ENCODE data around the gene GCHFR.

The GCHFR gene

DNA sequence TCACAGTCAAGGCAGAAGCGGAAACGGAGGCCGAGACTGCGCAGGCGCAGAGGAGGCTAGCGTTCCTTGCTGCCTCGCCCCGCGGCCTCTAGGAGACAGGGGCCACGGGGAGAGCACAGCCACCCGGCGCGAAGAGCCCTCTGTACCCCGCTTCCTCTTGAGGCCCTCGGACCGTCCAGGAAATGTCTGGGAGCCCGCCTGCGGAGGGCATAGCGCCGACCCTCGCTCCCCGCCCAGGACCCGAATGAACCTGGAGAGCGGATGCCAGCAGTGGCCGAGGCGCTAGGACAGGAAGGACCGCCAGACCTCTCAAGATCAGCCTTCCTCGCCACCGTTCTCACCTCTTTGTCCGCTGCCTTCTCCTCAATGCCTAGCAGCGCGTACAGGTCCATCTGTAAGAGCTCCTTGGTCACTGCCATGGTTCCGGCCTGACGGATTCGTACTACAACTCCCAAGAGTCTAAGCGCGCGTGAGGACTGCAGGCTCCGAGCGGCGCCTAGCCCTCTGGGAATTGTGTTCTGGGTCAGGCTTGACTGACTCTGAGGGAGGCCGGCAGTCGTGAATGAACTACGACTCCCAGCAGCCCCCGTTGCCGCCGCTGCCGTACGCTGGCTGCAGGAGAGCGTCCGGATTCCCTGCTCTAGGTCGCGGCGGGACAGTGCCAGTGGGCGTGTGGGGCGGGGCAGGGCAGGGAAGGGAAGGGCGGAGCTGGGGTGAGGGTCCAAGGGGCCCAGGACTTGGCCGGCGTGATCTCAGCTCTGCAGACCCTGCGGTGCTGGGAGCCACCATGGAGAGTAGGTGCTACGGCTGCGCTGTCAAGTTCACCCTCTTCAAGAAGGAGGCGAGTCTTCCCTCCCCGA, 43.4 kb downstream of the GCHFR start, which contains the start of the genes DNAJC17 and ZFYVE19:
TSS of gene DNAJC17 (minus strand) at position 446 of the 860 bp plus-strand sequence. CDS start at position 419, 27 bp downstream.
TSS of gene ZFYVE19 (plus strand) at position 62 of the 860 bp plus-strand sequence. CDS start at position 563, 501 bp downstream.
- Histone ChIP-seq H3K36me3 (ENCODE audit: control insufficient read depth, insufficient read depth, low read length) (peaks cover 3% of the 10 kb centered on the region), H3K9ac (ENCODE audit: low read depth, low read length) (peak within 1 kb of the TSS; percentile 83), H3K9me3 (ENCODE audit: control insufficient read depth, insufficient read depth, low read length) (no peaks in the 10 kb centered on the region), H3K27me3 (ENCODE audit: control insufficient read depth, insufficient read depth, low read length) (no peaks in the 10 kb centered on the region), H3K4me1 (ENCODE audit: control insufficient read depth, insufficient read depth, low read length) (no peaks in the 10 kb centered on the region), H3K4me3 (ENCODE audit: low read depth, low read length) (peak within 1 kb of the TSS; percentile 95)

DNA sequence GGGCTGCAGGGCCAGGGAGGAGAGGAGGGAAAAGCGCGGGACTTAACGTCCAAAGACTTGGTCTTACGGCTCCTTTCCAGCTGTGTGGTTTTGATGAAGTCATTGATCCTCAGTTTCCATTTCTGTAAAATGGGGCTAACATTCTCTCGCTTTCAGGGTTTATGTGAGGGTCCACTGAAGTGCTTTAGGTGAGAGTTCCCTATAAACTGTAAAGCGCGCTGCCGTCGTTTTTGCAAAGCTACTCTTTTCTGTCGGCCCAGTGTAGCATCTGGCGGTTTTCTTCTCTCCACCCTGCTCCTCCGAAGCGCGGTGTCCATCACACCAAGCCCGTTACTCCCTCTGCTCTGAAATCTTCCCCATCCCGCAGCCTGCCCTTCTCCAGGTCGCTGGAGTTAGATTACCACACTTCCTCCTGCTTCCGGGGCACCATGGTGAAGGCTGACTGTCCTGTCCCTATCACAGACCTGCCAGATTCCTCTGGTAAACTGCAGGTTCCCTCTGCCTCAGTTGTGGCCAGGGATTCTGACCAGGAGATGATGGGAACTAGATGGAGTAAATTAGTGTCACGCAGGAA, 44.1 kb downstream of the GCHFR start:
- Histone ChIP-seq H3K9ac (ENCODE audit: low read depth, low read length) (peak overlapping the region; percentile 4), H3K36me3 (ENCODE audit: control insufficient read depth, insufficient read depth, low read length) (peaks cover 8% of the 10 kb centered on the region), H3K9me3 (ENCODE audit: control insufficient read depth, insufficient read depth, low read length) (no peaks in the 10 kb centered on the region), H3K4me3 (ENCODE audit: low read depth, low read length) (peak overlapping the region; percentile 95), H3K4me1 (ENCODE audit: control insufficient read depth, insufficient read depth, low read length) (no peaks in the 10 kb centered on the region), H3K27me3 (ENCODE audit: control insufficient read depth, insufficient read depth, low read length) (no peaks in the 10 kb centered on the region)

DNA sequence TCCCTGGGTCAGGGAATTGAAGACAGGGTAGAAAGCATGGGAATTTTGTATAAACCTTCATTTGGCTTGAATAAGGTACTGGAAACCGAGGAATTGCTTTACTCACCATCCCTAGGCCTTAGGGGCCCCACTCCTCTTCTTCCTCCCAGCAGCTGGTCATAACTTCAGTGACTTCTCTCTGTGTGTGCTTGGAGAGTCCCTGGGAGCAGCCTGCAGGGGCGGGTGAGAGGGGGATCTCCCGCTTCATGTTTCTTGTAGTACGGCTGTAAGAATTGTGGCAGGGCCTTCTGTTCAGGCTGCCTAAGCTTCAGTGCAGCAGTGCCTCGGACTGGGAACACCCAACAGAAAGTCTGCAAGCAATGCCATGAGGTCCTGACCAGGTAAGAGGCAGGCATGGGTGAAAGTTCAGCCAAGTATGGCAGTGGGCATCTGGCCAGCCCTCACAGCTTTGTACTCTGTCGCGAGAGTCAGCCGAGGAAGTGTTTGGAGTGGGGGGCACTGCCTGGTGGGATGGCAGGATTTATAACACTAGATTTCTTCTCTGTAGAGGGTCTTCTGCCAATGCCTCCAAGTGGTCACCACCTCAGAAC, 45.1 kb downstream of the GCHFR start:
- Histone ChIP-seq H3K27me3 (ENCODE audit: control insufficient read depth, insufficient read depth, low read length) (no peaks in the 10 kb centered on the region), H3K9ac (ENCODE audit: low read depth, low read length) (no peak overlapping the region), H3K9me3 (ENCODE audit: control insufficient read depth, insufficient read depth, low read length) (no peaks in the 10 kb centered on the region), H3K4me3 (ENCODE audit: low read depth, low read length) (no peak overlapping the region), H3K4me1 (ENCODE audit: control insufficient read depth, insufficient read depth, low read length) (no peaks in the 10 kb centered on the region), H3K36me3 (ENCODE audit: control insufficient read depth, insufficient read depth, low read length) (peaks cover 10% of the 10 kb centered on the region)

DNA sequence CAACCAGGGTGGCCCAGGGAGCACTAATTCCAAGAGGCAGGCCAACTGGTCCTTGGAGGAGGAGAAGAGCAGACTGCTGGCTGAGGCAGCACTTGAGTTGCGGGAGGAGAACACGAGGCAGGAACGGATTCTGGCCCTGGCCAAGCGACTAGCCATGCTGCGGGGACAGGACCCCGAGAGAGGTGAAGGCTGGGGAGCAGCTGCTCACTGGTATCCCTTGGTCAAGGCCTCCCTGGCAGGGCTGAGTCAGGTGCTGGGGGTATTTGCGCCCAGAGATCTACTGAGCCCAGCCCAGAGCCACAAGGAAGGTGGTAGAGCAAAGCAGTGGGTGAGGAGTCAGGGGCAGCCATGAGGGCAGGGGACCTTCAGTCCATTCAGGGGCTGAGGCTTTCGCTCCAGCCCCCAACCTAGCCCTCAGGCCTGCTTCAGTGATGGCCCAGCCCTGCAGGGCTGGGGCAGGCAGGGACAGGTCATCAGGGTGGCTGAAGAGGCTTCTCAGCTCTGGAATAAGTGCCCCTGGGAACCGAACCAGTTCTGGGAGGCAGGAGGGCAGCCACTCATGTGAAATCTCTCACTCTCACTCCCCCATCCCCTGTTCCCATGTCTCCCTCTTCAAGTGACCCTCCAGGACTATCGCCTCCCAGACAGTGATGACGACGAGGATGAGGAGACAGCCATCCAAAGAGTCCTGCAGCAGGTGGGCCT, 49.0 kb downstream of the GCHFR start:
- Histone ChIP-seq H3K9ac (ENCODE audit: low read depth, low read length) (no peak overlapping the region), H3K36me3 (ENCODE audit: control insufficient read depth, insufficient read depth, low read length) (peaks cover 16% of the 10 kb centered on the region)

DNA sequence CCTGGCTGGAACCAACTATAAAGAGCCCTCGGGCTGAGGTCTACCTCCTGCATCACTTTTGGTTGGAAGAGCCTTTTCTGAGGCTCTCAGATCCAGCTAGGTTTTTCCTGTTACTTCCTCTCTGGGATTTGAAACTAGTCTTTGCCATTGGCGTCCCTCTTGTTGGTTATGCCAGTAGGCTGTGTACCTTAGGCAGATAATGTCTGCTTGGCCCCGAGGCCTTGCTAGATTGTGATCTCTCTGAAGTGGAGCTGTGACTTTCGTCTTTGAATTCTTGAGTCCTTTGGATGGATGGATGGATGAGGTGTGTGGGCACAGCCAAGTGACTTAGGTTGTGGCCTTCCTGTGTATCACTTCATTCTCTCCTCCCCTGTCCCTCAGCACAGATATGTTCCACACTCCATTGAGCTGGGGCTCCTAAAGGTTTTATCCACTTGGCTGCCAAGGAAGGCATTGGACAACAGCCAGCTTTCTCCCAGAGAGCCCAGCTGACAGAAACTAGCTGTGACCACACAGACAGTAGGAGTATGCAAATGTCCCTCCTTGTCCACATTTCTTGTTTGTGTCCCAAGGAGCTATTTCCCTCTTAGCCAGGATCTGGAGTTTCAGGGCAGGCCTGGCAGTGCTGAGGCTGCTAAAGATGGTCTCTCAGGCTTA, 51.3 kb downstream of the GCHFR start:
- Histone ChIP-seq H3K4me3 (ENCODE audit: low read depth, low read length) (no peak overlapping the region), H3K9me3 (ENCODE audit: control insufficient read depth, insufficient read depth, low read length) (no peaks in the 10 kb centered on the region), H3K4me1 (ENCODE audit: control insufficient read depth, insufficient read depth, low read length) (no peaks in the 10 kb centered on the region), H3K27me3 (ENCODE audit: control insufficient read depth, insufficient read depth, low read length) (no peaks in the 10 kb centered on the region), H3K9ac (ENCODE audit: low read depth, low read length) (no peak overlapping the region), H3K36me3 (ENCODE audit: control insufficient read depth, insufficient read depth, low read length) (peaks cover 16% of the 10 kb centered on the region)

More for the DNA sequence above, 49.0 kb downstream of the GCHFR start:
- Histone ChIP-seq H3K27me3 (ENCODE audit: control insufficient read depth, insufficient read depth, low read length) (no peaks in the 10 kb centered on the region), H3K4me1 (ENCODE audit: control insufficient read depth, insufficient read depth, low read length) (no peaks in the 10 kb centered on the region), H3K4me3 (ENCODE audit: low read depth, low read length) (no peak overlapping the region), H3K9me3 (ENCODE audit: control insufficient read depth, insufficient read depth, low read length) (no peaks in the 10 kb centered on the region)

All from iPS-15b (cell line).